Right atrium auricular region (tissue), 2 donors: ENCODE measurements around the gene TPPP3. TPM values are rescaled to one million over a fixed set of nuclear protein-coding genes. Genes with fewer than 3 reads are reported as not detected.

Experiments used
- DNase-seq: peaks from one replicate; pipeline ENCODE4 v3.0.0-alpha.2; 2019; ENCODE audit warnings: low spot score
- H3K27ac ChIP-seq, 2 donors: fragments of 200-600 bp; sonication (generic); 1 replicate in 1 of 2; 2 replicates in 1 of 2; pipeline ENCODE4 v1.5.1; 2016 to 2019
- H3K27me3 ChIP-seq, 2 donors: fragments of 200-600 bp; sonication (generic); one replicate each; pipeline versions ENCODE4 v1.5.1 to v1.6.0; 2017 to 2019
- H3K36me3 ChIP-seq: fragments of 200-600 bp; sonication (generic); one replicate; pipeline ENCODE4 v1.5.1; 2016
- H3K4me1 ChIP-seq, 2 donors: fragments of 200-600 bp; sonication (generic); one replicate each; pipeline versions ENCODE4 v1.5.1 to v1.6.0; 2017 to 2019
- H3K4me3 ChIP-seq, 2 donors: fragments of 200-600 bp; sonication (generic); 1 replicate in 1 of 2; 2 replicates in 1 of 2; pipeline ENCODE4 v1.5.1; 2017 to 2019; ENCODE audit warnings: mild to moderate bottlenecking in 1 of 2, moderate library complexity in 1 of 2
- H3K9me3 ChIP-seq, 2 donors: fragments of 200-600 bp; sonication (generic); one replicate each; pipeline ENCODE4 v1.5.1; 2019
- CTCF ChIP-seq, 2 donors: fragments of 200-600 bp; sonication (generic); IDR thresholded peaks; one replicate each; pipeline ENCODE4 v1.5.1; 2019; ENCODE audit warnings: antibody characterized with exemption in 2 of 2
- total RNA-seq, 2 donors: library from RNA; depleted of rRNA; stranded (reverse); fragments of >200 nt; gene quantifications; one replicate each; pipeline ENCODE4 v1.1.0, GENCODE V29; 2016

Gene TPPP3
- total RNA-seq, 2 donors from 2014 or later: 24.1 to 56.4 TPM

DNA sequence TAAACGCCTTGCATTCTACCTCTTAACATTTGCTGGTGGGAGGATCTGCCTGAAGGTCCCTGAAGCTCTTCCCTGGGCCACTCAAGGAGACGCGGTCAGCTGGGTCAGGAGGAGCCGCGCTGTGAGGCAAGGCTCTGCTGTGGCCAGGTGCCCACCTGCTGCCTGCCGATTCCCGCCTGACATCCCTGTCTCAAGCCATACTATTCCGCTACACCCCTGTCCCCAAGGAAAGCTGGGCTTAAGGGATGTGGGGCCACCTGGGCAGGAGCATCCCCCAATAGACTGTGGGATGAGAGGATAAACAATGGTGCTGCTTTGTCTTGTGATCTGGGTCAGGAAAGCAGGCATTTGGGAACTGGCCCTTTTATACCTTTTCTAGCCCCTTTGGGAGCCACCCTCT lies 5.1 kb downstream of the TPPP3 start:
- H3K36me3 ChIP-seq: no peaks in the 10 kb centered on the region
- H3K27ac ChIP-seq: no peak overlapping the region
- H3K9me3 ChIP-seq: no peaks in the 10 kb centered on the region
- peaks cover 0 to 41% of the 10 kb centered on the region in 2 donors for H3K4me1 ChIP-seq
- DNase-seq: peak; percentile 42
- no peaks in the 10 kb centered on the region for H3K27me3 ChIP-seq
- no peak overlapping the region for H3K4me3 ChIP-seq
- TF ChIP-seq CTCF (IDR thresholded peaks at IDR 0.05): no peak

- Histone ChIP-seq H3K27me3 (no peaks in the 10 kb centered on the region), H3K36me3 (no peaks in the 10 kb centered on the region), H3K4me1 (peaks cover 0 to 35% of the 10 kb centered on the region in 2 donors), H3K4me3 (no peak overlapping the region), H3K9me3 (no peaks in the 10 kb centered on the region), H3K27ac (no peak overlapping the region)
- peak; percentile 42 for DNase-seq
- no peak for TF ChIP-seq CTCF (IDR thresholded peaks at IDR 0.05)
Measured at GRCh38 chr16:67387479-67388079, 5.7 kb downstream of the TPPP3 start.

DNA sequence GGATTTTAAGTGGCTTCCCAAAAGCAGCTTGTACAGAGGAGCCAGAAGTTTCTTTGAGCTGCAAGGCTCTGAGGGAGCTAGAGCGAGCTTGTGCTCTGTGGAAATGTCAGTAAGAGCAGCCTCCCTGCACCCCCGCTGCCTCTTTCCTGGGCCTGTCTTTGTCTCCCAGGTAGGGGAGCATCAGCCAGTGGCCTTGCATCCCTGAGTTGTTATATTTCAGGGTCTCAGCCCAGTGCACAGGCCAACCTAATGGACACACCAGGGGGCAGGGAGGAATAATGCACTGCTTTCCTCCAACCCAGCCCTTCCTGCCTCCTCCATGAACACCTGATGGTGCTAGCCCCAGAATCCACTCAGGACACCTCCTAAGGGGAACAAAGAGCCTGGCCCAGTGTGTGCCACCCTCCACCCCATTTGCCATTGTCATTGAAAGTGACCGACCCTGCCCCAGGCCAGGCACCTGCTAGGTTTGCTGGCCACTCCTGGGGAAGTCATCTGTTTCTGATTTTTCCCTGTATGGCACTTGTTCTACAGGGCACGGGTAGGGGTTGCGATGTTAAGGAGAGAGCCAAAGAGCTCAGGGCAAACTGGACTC lies 6.3 kb downstream of the TPPP3 start:
- H3K27ac ChIP-seq: no peak overlapping the region
- TF ChIP-seq CTCF (IDR thresholded peaks at IDR 0.05): no peak
- DNase-seq: no peak
- no peaks in the 10 kb centered on the region for H3K36me3 ChIP-seq
- no peaks in the 10 kb centered on the region for H3K9me3 ChIP-seq
- no peak overlapping the region for H3K4me3 ChIP-seq
- H3K4me1 ChIP-seq: peaks cover 0 to 29% of the 10 kb centered on the region in 2 donors
- H3K27me3 ChIP-seq: no peaks in the 10 kb centered on the region

GRCh38 chr16:67384778-67385510 lies 8.4 kb downstream of the TPPP3 start:
- no peaks in the 10 kb centered on the region for H3K27me3 ChIP-seq
- H3K4me1 ChIP-seq: peaks cover 0 to 9% of the 10 kb centered on the region in 2 donors
- DNase-seq: no peak
- TF ChIP-seq CTCF (IDR thresholded peaks at IDR 0.05): no peak
- no peak overlapping the region for H3K4me3 ChIP-seq
- H3K9me3 ChIP-seq: no peaks in the 10 kb centered on the region
- no peak overlapping the region for H3K27ac ChIP-seq
- no peaks in the 10 kb centered on the region for H3K36me3 ChIP-seq

DNA sequence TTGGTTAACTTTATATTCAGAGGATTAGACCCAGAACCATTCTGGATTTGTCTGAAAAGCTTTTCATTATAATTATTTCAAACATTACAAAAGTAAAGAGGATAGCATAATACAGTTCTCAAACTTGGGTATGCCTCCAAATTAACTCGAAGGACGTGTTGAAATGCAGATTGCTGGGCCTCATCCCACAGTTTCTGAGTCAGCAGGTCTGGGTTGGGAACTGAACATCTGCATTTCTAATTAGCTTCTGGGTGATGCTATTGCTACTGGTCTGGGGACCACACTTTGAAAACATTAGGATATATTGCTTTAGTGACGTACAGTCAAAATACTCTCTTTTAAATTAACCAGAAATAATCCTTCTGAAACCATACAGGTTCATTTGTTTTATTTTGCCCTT lies 10.0 kb downstream of the TPPP3 start:
- DNase-seq: no peak
- H3K27ac ChIP-seq: no peak overlapping the region
- no peaks in the 10 kb centered on the region for H3K27me3 ChIP-seq

More for the DNA sequence above, 10.0 kb downstream of the TPPP3 start:
- TF ChIP-seq CTCF (IDR thresholded peaks at IDR 0.05): no peak
- H3K36me3 ChIP-seq: no peaks in the 10 kb centered on the region
- no peaks in the 10 kb centered on the region for H3K4me1 ChIP-seq
- H3K9me3 ChIP-seq: no peaks in the 10 kb centered on the region
- H3K4me3 ChIP-seq: no peak overlapping the region
